Measurements from ENCODE around the gene TTLL5. TPM values are rescaled to one million over a fixed set of nuclear protein-coding genes. Genes with fewer than 3 reads are reported as not detected.

Gene TTLL5
- polyA plus RNA-seq, 2 of the 4 experiments (the other 2 are of a cell fraction), result 18.8 to 23.7 TPM

DNA sequence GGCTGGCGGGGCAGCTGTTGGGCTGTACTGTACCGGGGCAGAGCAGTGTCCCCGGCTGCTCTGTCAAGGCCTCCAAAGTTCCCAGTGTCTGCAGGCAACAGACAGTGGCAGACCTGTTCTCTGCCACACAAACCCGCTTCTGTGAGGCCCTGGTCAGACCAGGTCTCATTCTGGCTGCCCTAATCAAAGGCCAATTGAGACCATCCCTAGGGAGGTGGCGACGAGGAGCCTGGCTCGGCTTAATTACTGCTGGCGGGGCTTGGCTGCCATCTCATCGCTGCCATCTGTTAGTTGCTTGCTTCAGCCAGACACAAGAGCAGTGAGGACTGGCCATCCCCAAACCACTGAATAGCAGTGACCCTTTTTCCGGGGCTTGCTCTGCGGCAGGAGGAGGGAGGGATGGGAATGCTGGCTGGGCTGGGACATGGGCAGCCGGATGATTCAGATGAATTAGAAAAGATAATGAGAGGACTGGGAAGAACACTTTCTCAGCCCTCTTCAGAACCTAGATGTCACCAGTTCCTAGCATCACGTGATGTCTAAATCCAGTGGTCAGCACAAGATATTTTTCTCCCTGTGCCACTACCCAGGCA, 24.9 kb upstream of the TTLL5 start:
- FAIRE-seq, result no peak
- no peak overlapping the region for H3K4me2 ChIP-seq
- ChIA-PET POLR2A (interaction anchor here (0.6 kb wide), 1 partner anchor 10 kb away, joined by 8 read pairs; no protein-coding TSS in a partner anchor), CTCF (interaction anchor here (1.5 to 2.1 kb wide), 6 partner anchors 10 to 75 kb away, joined by 5 to 10 read pairs (median 8); partner anchors contain the start of gene FLVCR2)
- no peak for DNase-seq (ENCODE audit: low read depth in 1 of 2, low spot score in 1 of 2)
- 84% methylated on average over 13 of the region's 13 CpGs for WGBS (ENCODE audit: missing lambda C conversion rate)
- no peak overlapping the region for H3K27ac ChIP-seq
- no peaks in the 10 kb centered on the region for H3K4me1 ChIP-seq
- no peaks in the 10 kb centered on the region for H3K9me3 ChIP-seq
- no peak overlapping the region for H3K4me3 ChIP-seq
- no peak for ATAC-seq
- TF ChIP-seq RNF2 (IDR thresholded peaks at IDR 0.05; ENCODE audit: borderline replicate concordance, low read depth) (no peak), HOXB13 (CRISPR knock-in tag; IDR thresholded peaks at IDR 0.05; ENCODE audit: low read depth) (no peak), FOSB (CRISPR knock-in tag; IDR thresholded peaks at IDR 0.05) (no peak), NR3C1 (IDR thresholded peaks at IDR 0.05) (no peak)
- TF ChIP-seq, protein P1, sequence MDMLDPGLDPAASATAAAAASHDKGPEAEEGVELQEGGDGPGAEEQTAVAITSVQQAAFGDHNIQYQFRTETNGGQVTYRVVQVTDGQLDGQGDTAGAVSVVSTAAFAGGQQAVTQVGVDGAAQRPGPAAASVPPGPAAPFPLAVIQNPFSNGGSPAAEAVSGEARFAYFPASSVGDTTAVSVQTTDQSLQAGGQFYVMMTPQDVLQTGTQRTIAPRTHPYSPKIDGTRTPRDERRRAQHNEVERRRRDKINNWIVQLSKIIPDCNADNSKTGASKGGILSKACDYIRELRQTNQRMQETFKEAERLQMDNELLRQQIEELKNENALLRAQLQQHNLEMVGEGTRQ (IDR thresholded peaks at IDR 0.05), result no peak

DNA sequence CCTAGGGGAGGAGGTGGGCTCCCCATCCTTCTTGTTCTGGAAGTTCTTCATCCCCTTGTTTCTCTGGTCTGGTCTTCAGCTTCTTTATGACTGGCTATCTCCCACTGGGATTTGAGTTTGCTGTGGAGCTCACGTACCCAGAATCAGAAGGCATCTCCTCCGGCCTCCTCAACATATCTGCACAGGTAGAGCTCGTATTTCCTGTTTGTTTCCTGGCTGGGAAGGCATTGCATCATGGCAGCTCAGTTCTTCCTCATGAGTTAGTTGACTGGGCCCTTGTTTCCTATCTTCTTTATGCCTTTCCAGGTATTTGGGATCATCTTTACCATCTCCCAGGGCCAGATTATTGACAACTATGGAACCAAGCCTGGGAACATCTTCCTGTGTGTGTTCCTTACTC, 20.2 kb upstream of the TTLL5 start:
- WGBS (ENCODE audit: missing lambda C conversion rate), result 70% methylated on average over 3 of the region's 3 CpGs
- DNase-seq (ENCODE audit: low read depth in 1 of 2, low spot score in 1 of 2) (no peak), ATAC-seq (no peak), FAIRE-seq (no peak)
- H3K4me1 ChIP-seq, result peaks cover 12% of the 10 kb centered on the region
- H3K4me3 ChIP-seq, result no peak overlapping the region
- ChIA-PET CTCF (interaction anchor here (1.0 to 2.6 kb wide), 7 partner anchors 8 to 80 kb away, joined by 3 to 15 read pairs (median 4); partner anchors contain the start of gene ERG28), POLR2A (no interaction called here)
- H3K9me3 ChIP-seq, result no peaks in the 10 kb centered on the region
- H3K27ac ChIP-seq, result no peak overlapping the region
- no peak overlapping the region for H3K4me2 ChIP-seq
- TF ChIP-seq MAFK (IDR thresholded peaks at IDR 0.05; ENCODE audit: partially characterized antibody), result no peak
- no peak for TF ChIP-seq CBX8 (IDR thresholded peaks at IDR 0.05)
- no peak for TF ChIP-seq TP53 (CRISPR knock-in tag; IDR thresholded peaks at IDR 0.05)
- TF ChIP-seq MYC (IDR thresholded peaks at IDR 0.05; ENCODE audit: borderline replicate concordance, low read length), result no peak
- TF ChIP-seq BHLHE40 (IDR thresholded peaks at IDR 0.05; ENCODE audit: low read depth, low read length), result no peak
- TF ChIP-seq, protein P2, sequence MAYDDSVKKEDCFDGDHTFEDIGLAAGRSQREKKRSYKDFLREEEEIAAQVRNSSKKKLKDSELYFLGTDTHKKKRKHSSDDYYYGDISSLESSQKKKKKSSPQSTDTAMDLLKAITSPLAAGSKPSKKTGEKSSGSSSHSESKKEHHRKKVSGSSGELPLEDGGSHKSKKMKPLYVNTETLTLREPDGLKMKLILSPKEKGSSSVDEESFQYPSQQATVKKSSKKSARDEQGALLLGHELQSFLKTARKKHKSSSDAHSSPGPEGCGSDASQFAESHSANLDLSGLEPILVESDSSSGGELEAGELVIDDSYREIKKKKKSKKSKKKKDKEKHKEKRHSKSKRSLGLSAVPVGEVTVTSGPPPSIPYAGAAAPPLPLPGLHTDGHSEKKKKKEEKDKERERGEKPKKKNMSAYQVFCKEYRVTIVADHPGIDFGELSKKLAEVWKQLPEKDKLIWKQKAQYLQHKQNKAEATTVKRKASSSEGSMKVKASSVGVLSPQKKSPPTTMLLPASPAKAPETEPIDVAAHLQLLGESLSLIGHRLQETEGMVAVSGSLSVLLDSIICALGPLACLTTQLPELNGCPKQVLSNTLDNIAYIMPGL (CRISPR knock-in tag; IDR thresholded peaks at IDR 0.05; ENCODE audit: borderline replicate concordance), result no peak

DNA sequence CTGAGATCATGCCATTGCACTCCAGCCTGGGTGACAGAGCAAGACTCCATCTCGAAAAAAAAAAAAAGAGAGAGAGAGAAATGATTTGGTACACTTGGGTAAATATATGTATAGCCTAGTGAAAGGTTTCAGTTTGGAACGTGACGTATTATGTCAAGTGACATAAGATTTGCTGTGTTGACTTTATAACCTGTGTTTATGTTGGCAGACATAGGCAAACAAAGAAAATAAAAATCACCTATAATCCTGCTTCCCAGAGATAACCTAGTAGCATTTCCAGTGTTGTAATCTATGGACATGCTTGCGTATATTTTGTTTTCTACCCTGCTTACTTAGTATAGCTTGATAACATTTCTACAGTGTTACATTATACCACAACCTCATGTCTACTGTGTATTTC, 17.1 kb upstream of the TTLL5 start:
- ChIA-PET CTCF (interaction anchor here (0.7 to 1.4 kb wide), 3 partner anchors 10 to 83 kb away, joined by 3 to 9 read pairs (median 7); no protein-coding TSS in a partner anchor), POLR2A (no interaction called here)
- DNase-seq (ENCODE audit: low read depth in 1 of 2, low spot score in 1 of 2) (no peak), FAIRE-seq (no peak), ATAC-seq (no peak)
- no peak for TF ChIP-seq BHLHE40 (IDR thresholded peaks at IDR 0.05; ENCODE audit: low read depth, low read length)
- no peak for TF ChIP-seq HOXB5 (CRISPR knock-in tag; IDR thresholded peaks at IDR 0.05)
- no peak for TF ChIP-seq TP53 (CRISPR knock-in tag; IDR thresholded peaks at IDR 0.05)
- TF ChIP-seq SMC3 (IDR thresholded peaks at IDR 0.05), result no peak
- TF ChIP-seq POLR2AphosphoS2 (conservative IDR thresholded peaks at IDR 0.05; ENCODE audit: low read length), result no peak
- TF ChIP-seq CBX2 (IDR thresholded peaks at IDR 0.05; ENCODE audit: borderline replicate concordance, low read depth), result no peak
- no peak for TF ChIP-seq POLR2A (IDR thresholded peaks at IDR 0.05; ENCODE audit: low read length)
- TF ChIP-seq PHF8 (IDR thresholded peaks at IDR 0.05; ENCODE audit: borderline replicate concordance, low read depth), result no peak
- no peak for TF ChIP-seq ZNF302 (CRISPR knock-in tag; IDR thresholded peaks at IDR 0.05)
- no peak for TF ChIP-seq RFX5 (IDR thresholded peaks at IDR 0.05)
- TF ChIP-seq, protein P2 (CRISPR knock-in tag; IDR thresholded peaks at IDR 0.05; ENCODE audit: borderline replicate concordance), result no peak
- TF ChIP-seq EHMT2 (IDR thresholded peaks at IDR 0.05; ENCODE audit: low read depth), result no peak
- TF ChIP-seq ESRRA (IDR thresholded peaks at IDR 0.05; ENCODE audit: borderline replicate concordance, low read length), result no peak
- TF ChIP-seq RAD21 (conservative IDR thresholded peaks at IDR 0.05 in 1 of 2, IDR thresholded peaks at IDR 0.05 in 1 of 2), result no peak
- no peak for TF ChIP-seq CBX8 (IDR thresholded peaks at IDR 0.05)
- TF ChIP-seq JUN (IDR thresholded peaks at IDR 0.05), result no peak
- TF ChIP-seq NPAS2 (CRISPR knock-in tag; IDR thresholded peaks at IDR 0.05; ENCODE audit: borderline replicate concordance), result no peak
- H3K27ac ChIP-seq, result no peak overlapping the region; a peak in 1 of 6 replicates
- H3K4me2 ChIP-seq, result no peak overlapping the region
- peaks cover 41% of the 10 kb centered on the region for H3K4me1 ChIP-seq
- 38% methylated on average over 4 of the region's 4 CpGs for WGBS (ENCODE audit: missing lambda C conversion rate)
- no peak overlapping the region for H3K4me3 ChIP-seq
- H3K9me3 ChIP-seq, result no peaks in the 10 kb centered on the region

Measured in A549 (cell line).